Central memory CD4-positive, alpha-beta T cell (primary cell): ENCODE results near the gene LYRM4.

Source experiments
- DNase-seq: peaks from one replicate; pipeline ENCODE4 v3.0.0; 2022

The LYRM4 gene

DNA sequence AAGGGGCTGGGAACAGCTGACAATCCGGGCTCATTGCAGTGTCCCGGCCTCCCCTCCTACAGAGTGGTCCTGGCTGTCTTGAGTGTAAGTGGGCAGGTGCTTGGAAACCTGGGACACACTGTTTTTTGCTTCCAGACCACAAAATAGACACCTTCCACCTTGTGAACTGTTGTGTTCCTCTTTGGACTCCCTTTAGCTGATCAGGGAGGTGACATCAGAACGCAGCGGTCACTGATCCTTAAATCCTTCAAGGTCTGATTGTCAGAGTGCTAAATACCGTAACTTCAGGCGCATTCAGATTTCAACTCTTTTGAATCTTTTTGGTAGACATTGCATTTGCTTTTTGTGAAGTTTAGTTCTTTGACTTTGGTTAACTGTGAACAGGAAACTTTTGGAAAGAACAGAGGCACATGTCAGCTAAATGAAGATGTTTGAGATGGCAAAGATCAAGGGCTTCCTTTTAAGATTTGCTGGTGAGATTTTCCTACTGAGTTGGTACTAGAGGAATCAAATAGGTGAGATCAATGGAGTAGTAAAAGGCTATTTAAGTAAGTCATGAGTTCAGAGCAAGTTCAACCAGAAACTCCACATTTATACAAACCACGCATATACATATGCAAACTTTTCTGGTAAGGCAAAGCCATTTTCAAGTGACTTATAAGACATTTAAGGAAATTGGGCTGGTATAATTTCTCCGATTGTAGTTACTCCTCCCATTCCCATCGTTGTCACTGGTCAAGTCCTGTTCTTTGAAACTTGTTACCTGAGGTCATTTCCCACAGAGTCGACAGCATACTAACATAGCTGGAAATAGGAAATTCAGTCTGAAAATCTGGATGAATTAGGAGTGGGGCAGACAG, 169.3 kb downstream of the LYRM4 start:
- no peak for DNase-seq

DNA sequence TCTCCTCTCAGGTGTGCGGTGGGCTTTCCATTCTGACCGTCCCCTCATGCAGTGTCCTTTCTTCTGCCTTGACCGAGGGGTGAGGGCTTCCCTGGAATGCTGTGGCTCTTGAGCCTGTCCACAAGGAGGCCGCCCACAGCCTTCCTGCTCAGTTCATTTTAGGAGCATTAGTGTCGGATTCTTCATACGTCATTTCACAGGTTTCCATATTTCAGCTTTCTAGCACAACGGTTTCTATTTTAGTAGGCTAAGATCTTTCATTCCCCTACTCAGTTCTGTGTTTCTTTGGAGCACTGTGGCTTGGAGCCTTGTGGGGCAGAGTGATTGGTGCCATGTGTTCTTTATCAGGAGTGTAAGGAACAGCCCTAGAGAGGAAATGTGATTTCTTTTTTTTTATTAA, 170.1 kb downstream of the LYRM4 start:
- DNase-seq: no peak

DNA sequence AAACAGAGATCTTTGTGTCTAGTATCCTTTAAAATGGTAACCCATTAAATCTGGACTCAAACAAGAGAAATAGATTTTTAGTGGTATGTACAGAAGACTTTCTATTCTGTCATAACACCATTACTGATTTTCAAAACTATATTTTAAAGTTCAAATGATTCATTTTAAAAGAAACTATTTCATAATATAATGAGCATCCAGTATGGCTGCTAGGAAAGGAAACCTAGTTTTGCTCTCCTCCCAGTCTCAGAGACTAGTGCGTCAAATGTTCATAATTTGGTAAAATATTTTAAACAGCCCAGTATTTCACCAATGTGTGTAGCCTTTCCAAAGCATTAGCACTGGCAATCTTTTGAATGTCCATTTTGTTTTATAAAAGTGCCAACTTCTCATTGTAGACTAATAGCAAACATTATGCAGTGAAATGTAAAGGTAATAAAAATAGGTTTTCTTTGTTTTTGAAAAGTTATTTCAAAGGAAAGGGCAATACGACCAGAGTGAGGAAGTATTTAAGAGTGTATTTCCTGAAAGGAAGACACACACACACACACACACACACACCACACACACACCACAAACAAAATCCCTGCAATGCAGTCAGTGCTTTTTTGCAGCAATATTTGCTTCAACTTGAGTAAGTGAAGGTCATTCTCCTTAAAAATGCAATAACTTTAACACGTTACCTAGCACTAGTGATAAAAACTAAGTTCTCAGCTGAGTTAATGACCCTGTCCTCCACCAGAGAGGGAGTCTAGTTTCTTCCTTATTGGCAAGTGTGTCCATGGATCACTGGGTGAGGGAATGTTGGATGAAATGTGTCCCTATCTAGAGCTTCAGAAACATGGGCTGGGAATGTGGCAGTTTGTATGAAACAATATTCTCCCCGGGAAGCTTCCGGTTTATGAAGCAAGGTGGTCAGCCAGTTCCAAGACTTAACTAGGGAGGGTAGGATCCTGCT, 171.0 kb downstream of the LYRM4 start:
- DNase-seq: no peak

DNA sequence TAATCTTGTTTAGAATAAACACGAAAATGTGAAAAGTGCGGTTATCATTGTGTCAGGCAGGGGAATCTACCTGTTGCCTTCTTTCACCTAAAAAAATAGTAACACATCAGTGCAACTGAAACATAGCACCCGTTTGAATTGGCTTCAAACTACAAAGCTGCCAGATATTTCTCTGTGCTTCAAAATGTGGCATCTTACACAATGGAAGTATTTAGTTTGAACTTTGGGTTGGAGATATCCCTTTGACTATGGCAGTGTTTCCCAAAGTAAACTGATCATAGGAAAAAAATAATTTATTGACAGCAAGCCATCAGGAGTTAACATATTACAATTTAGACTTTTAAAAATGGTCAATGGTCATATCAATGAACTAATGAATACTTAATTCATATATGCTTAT, 172.0 kb downstream of the LYRM4 start:
- no peak for DNase-seq

DNA sequence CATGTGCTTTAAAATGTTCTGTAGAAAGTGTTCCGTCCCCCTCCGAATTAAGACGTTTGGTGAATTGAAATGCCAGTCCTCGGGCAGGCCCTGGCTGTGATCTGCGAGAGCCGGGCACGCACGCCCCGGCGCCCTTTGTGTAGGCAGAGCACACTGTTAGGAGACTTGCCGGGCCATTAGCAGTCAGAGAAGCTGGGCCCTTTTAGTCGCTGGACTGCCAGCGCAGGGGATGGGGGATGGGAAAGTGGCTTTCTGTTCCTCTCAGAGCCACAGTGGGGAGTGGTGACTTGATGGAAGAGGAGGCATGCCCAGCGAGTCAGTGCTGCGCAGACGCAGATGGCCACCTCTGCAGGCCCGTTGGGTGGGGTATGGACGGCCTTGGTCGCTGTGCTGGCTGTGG, 173.4 kb downstream of the LYRM4 start:
- DNase-seq: no peak

DNA sequence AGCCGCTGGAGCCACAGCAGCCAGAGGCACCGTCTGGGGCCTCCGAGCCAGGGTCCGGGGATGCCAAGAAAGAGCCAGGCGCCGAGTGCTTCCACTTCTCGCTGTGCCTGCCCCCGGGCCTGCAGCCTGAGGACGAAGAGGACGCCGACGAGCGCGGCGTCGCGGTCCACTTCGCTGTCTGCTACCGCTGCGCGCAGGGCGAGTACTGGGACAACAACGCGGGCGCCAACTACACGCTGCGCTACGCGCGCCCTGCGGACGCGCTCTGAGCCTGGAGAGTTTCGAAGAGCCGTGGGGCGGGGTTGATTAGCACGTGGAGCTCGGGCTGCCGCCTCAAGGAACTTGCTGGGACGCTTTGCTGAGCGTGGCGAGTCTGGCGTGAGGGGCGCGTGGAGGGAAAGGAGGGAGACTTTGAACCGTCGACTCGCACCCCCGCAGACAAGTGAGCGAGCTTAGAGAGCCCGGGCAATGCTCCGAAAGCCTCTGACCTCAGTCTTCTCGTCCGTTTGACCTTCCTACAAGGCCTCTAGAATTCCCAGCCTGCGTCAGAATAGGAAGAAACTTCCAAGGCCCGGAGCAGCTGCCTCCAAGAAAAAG, 174.4 kb downstream of the LYRM4 start:
- DNase-seq: no peak

DNA sequence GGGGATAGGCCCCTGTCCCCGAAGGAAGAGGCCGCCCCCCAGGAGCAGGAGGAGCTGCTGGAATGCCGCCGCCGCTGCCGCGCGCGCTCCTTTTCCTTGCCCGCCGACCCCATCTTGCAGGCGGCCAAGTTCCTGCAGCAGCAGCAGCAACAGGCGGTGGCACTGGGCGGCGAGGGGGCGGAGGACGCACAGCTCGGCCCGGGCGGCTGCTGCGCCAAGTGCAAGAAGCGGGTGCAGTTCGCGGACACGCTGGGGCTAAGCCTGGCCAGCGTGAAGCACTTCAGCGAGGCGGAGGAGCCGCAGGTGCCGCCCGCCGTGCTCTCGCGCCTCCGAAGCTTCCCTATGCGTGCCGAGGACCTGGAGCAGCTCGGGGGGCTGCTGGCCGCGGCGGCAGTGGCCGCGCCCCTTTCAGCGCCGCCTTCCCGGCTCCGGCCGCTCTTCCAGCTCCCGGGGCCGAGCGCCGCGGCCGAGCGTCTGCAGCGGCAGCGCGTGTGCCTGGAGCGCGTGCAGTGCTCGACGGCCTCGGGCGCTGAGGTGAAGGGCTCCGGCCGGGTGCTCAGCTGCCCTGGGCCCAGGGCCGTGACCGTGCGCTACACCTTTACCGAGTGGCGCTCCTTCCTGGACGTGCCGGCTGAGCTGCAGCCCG, 175.0 kb downstream of the LYRM4 start:
- no peak for DNase-seq

DNA sequence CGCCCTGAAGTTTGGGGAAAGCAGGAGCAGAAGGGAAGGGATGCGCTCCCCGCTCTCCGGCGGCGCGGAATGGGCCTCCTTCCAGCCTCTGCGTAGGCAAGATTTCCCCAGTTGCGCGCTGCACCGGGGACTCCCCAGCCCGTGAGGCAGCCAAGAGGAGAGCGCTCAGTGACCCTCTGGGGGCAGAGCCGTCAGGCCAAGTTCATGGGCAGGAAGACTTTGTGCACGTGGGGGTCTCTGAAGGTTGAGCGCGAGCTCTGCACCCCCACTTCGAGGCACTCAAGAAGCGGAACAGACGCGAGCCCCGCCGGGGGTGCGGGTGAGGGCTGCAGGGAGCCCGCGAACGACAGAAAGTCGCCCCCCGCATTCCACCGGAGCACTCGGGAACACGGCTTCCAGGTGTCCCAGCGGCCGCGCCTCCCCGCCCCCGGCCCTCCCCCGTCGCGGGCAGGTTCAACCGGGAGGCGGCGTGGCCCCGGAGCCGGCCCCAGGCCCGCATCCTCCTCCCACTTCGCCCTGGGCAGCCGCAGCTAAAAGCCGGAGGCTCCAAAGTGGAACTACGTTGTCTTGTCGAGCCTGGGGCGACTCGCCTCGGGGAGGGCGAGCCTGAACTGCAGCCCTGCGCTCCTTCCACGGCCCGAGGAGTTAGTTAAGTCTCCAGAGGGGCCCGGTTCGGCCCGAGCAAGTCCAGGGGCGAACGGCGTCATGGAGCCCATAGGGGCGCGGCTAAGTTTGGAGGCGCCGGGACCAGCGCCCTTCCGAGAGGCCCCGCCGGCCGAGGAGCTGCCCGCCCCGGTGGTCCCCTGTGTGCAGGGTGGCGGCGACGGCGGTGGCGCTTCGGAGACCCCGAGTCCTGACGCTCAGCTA, 175.7 kb downstream of the LYRM4 start, which contains the start of gene PPP1R3G:
PPP1R3G (plus strand) TSS at position 561 of the 867 bp plus-strand sequence; CDS start at position 706, 145 bp downstream.
- DNase-seq: no peak

DNA sequence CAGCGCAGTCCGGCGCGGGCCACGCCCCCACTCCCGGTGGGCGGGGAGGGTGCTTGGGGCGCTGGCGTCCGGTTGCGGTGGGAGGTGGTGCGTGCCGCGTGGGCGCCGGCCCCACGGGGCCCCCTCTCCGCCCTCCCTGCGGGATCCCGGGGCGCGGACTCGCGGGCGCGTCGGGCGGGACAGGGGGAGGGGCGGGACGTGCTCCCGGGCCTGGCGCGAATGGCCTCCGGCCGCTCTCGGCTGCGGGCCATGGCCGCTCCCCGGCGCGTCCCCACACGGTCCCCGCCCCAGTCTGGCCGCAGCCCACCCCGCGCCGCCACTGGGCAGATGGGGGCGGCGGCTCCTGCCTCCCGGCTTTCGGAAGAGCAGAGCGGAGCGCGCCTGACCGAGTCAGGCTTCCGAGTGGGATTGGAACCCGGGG, 176.4 kb downstream of the LYRM4 start:
- DNase-seq: no peak

DNA sequence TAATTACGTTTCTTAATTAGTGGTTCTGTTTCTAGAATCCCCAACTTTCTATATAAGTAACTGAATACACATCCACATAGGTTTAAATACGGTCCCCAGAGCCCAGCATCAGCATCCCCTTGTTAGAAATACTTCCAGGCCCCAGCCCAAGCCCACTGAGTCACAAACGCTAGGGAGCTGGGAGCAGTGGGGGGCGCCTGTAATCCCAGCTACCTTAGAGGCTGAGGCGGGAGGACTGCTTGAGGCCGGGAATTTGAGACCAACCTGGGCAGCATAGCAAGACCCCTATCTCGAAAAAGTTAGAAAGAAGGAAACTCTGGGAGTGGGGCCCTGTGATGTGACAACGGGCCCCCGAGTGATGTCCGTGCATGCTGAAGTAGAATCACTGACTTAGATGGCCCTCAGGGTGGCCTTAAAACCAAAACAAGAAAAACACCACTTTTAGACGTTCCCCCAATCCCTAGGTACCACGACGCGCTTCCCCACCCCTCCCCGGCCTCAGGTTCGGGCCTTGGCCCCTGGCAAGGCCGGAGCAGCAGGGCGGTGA, 176.9 kb downstream of the LYRM4 start:
- no peak for DNase-seq

DNA sequence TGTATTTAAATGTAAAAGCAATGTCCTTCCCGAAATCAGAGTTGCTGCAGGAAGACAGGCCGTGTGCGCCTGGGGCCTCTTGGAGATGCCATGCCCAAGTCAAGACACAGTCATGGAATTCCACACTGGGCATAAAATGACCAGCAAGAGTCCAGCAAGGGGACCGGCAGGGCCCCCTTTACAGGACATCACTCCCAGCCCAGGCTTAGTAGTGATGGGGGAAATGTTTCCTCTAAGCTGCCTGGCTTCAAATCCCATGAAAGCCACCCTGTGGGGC, 177.5 kb downstream of the LYRM4 start:
- no peak for DNase-seq

DNA sequence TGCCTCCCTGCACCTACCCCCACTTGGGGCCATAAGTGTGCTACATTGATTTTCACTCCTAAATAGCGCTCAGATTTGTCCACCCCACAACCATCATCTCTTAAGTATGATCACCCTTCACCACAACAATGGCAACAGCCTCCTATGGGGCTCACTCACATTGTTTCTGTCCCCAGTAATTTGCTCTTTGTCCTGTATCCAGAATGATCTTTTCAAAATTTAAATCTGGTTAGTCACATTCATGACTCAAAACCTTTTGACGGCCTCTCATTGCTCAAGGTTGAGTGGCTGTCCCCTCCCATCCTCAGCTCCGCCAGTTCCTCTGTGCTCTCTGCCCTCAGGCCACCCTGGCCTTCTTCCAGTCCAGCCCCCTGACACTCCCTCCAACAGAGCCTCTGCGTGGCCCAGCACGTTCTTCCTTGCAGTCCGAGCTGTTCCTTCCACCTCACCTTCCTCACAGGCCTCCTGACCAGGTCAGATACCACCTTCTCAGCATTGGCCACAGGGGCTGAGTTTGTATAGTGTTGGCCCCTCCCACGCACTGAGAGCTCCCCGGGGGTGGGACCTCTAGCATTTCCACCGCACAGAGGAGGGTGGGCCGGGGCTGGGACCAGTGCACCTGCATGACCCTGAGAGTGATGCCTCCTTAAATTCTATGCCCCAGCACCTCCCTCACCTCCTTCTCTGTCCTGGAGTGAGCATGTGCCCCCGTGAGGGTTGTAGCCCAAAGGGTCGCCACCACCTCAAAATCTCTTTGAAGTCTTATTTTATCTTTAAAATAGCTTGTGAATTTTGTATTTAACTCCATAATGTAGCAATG, 178.1 kb downstream of the LYRM4 start:
- DNase-seq: no peak

DNA sequence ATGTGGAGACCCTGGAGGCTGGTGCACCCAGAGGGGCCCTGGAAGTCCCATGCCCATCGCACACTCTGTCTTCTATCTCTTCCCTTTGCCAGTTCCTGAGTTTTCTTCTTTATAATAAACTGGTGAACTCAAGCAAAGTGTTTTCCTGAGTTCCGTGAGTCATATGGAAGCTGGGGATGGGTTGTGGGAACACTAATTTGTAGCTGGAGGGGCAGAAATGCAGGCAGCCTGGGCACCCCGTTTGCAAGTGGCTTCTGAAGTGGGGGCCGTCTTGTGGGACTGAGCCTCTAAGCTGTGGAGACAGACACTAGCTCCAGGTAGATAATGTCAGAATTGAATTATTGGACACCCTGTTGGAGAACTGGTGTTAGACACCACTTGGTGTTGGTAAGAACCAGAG, 178.8 kb downstream of the LYRM4 start:
- no peak for DNase-seq

DNA sequence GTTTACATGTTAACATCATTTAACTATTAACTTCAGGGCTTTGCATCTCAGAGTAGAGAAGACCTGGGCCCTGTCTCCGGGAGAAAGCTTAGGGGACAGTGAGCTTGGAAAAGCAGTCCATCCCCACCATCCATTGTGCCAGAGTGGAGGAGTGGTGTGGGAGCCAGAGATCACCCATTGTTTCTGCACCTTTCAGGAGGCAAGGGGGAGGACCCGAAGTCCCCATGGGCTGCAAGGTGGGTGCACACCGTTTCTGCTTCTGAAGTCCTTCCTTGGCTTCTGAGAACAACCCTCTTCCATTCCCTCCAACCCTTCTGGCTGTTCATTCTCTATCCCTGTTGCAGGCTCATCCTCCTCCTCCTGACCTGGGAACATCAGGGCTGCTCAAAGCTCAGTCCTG, 179.6 kb downstream of the LYRM4 start:
- no peak for DNase-seq

DNA sequence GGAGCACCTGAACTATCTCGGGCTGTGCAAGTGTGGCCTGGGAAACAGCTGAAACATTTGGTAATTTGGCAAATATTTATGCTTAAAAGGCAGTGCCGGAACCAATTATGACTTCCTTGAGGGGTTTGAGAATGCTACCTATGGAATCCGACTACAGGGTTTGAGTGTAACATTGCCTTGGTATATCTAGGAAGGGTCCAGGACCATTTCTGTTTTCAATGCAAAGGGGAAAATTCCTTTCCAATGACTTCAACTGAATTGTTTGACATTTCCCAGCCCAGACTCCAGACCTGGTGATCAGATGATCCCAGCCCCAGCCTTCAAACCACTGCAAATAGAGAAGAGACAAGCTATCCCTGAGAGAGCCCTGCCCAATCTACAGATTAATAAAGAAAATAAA, 180.2 kb downstream of the LYRM4 start:
- DNase-seq: no peak

DNA sequence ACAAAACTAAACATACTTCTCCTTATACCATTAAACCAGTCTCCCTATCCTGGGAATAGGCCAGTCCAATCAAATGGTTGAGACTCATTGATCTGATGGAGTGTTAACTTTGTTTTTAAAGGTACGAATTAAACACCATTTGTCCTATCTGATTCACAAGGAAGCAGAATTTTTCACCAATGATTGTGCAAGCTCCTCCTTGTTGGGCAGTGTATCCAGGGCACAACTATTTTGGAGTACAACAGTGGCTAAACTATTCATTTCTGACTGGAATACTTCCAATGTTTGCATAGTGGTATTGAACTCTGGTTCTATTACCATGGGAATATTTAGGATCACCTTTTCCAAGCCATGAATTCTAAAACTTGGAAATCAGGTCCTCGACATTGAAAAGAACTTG, 181.1 kb downstream of the LYRM4 start:
- DNase-seq: no peak

DNA sequence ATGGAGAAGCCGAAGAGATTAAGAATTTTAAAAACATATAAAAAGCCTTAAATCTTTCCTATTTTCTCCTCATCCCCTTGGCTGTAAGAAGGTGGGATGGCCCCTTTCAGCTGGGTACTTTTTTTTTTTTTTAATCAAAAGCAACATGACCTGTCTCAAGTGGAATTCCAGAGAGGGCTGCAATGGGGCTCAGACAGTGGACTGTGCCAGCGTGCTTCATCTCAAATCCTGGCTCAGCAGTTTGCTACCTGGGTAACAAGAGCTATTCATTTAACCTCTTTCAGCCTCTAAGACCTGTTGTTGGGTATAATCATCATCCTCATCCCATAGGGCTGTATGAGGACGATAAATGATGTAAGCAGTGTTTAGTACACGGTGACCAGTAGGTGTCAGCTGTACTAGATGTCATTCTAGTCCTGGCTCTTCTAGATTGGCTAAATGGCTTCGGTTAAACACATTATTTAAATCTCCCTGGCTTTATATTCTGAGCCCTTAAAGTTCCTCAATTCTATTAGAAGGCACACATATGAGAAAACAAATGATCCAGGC, 182.6 kb downstream of the LYRM4 start:
- no peak for DNase-seq

DNA sequence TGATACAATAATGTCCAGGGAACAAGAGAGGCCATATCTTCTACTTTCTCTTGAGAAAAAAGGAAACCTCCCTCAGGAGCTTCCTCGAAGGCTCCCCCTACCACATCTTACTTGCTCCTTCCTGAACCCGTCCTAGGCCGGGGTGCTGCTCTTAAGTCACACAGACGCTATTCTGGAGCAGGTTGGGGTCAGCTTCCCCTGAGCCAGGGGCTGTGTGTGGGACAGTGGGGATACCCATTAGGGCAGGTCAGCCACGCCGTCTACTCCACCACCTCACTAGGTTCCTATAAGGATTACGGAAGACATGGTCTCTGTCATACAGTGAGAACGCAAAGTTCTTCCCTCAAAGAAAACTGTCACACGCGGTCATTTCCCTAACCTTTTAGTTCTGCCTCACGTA, 183.8 kb downstream of the LYRM4 start:
- DNase-seq: no peak

DNA sequence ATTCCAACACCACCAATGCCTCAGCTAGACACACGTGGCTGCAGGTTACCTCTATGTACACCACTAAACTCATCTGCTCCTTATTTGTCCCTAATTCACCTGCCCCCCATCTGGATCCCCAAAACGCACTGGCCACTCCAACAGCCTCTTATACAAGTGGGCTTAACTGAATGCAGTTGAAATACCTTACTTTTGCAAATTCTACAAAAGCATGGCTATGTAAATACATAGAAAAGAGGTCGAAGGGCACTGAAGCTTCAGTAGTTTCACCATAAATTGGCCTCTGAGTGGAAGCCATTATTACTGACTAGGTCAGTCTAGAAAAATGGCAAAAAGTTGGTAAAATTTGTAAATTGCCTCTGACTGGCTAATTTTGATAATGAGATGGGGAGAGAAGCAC, 186.8 kb downstream of the LYRM4 start:
- DNase-seq: no peak

DNA sequence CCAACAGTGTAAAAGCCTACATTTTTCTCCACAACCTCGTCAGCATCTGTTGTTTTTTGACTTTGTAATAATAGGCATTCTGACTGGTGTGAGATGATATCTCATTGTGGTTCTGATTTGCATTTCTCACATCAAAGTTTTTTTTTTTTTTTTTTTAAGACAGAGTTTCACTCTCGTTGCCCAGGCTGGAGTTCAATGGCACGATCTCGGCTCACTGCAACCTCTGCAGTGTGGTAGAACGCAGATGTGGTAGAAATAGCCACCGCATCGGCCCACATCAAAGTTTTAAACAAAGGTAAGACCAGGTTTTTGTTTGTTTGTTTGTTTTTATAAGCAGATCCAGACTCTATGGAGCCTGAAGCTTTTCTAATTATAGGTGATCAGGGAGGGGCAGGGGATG, 188.3 kb downstream of the LYRM4 start:
- DNase-seq: no peak

DNA sequence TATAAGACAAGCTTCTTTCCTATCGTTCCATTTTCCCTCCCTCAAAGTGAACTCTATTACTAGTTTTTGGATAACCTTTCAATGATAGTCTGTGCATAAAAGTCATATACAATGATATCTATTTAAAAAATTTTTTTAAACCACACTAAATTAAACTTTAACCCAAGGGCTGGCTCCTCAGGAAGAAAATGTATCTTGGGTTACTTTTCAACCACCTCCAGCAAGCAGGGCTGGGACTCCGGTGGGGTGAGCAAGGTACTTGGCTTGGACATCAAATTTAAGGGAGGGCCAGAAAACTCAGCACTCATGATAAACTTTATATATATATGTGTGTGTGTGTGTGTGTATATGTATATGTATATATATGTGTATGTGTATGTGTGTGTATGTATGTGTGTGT, 189.5 kb downstream of the LYRM4 start:
- DNase-seq: no peak
